ENCODE data around the gene RALGAPA2. TPM values are rescaled to one million over a fixed set of nuclear protein-coding genes. Genes with fewer than 3 reads are reported as not detected.

The RALGAPA2 gene
- total RNA-seq, 1 donor = 6.2 TPM

- Histone ChIP-seq H3K4me2 (ENCODE audit: insufficient read depth, low read length) (no peak overlapping the region), H2AFZ (ENCODE audit: low read length) (no peak overlapping the region), H3K4me1 (ENCODE audit: insufficient read depth, low read length) (no peaks in the 10 kb centered on the region), H3K27me3 (ENCODE audit: insufficient read depth, low read length) (no peaks in the 10 kb centered on the region), H4K20me1 (ENCODE audit: insufficient read depth, low read length) (no peaks in the 10 kb centered on the region), H3K27ac (ENCODE audit: low read depth, low read length) (no peak overlapping the region), H3K79me2 (ENCODE audit: insufficient read depth, low read length) (no peaks in the 10 kb centered on the region), H3K9me3 (ENCODE audit: low read depth, low read length) (no peaks in the 10 kb centered on the region), H3K4me3 (ENCODE audit: insufficient read depth, low read length) (no peak overlapping the region), H3K36me3 (ENCODE audit: insufficient read depth, low read length) (no peaks in the 10 kb centered on the region)
- no peak for TF ChIP-seq CTCF (IDR thresholded peaks at IDR 0.05; ENCODE audit: extremely low read depth, low read depth, low read length)
- no peak for DNase-seq (ENCODE audit: insufficient read length, low spot score, missing footprints)
These were observed 31.8 kb upstream of the RALGAPA2 start for GRCh38 chr20:20744170-20744725.

- H4K20me1 ChIP-seq (ENCODE audit: insufficient read depth, low read length) = no peaks in the 10 kb centered on the region
- no peaks in the 10 kb centered on the region for H3K9me3 ChIP-seq (ENCODE audit: low read depth, low read length)
- H2AFZ ChIP-seq (ENCODE audit: low read length) = peak overlapping the region; percentile 66
- no peak overlapping the region for H3K4me2 ChIP-seq (ENCODE audit: insufficient read depth, low read length)
- DNase-seq (ENCODE audit: insufficient read length, low spot score, missing footprints) = no peak
- no peaks in the 10 kb centered on the region for H3K79me2 ChIP-seq (ENCODE audit: insufficient read depth, low read length)
- no peaks in the 10 kb centered on the region for H3K4me1 ChIP-seq (ENCODE audit: insufficient read depth, low read length)
- no peaks in the 10 kb centered on the region for H3K27me3 ChIP-seq (ENCODE audit: insufficient read depth, low read length)
- no peak overlapping the region for H3K27ac ChIP-seq (ENCODE audit: low read depth, low read length)
- H3K36me3 ChIP-seq (ENCODE audit: insufficient read depth, low read length) = no peaks in the 10 kb centered on the region
- no peak for TF ChIP-seq CTCF (IDR thresholded peaks at IDR 0.05; ENCODE audit: extremely low read depth, low read depth, low read length)
- H3K4me3 ChIP-seq (ENCODE audit: insufficient read depth, low read length) = no peak overlapping the region
These were observed 31.2 kb upstream of the RALGAPA2 start for GRCh38 chr20:20743511-20744169.

- Histone ChIP-seq H3K4me1 (ENCODE audit: insufficient read depth, low read length) (no peaks in the 10 kb centered on the region), H3K4me3 (ENCODE audit: insufficient read depth, low read length) (no peak overlapping the region), H3K9me3 (ENCODE audit: low read depth, low read length) (no peaks in the 10 kb centered on the region), H3K27ac (ENCODE audit: low read depth, low read length) (no peak overlapping the region), H2AFZ (ENCODE audit: low read length) (no peak overlapping the region), H3K36me3 (ENCODE audit: insufficient read depth, low read length) (no peaks in the 10 kb centered on the region), H4K20me1 (ENCODE audit: insufficient read depth, low read length) (no peaks in the 10 kb centered on the region), H3K27me3 (ENCODE audit: insufficient read depth, low read length) (no peaks in the 10 kb centered on the region), H3K79me2 (ENCODE audit: insufficient read depth, low read length) (no peaks in the 10 kb centered on the region), H3K4me2 (ENCODE audit: insufficient read depth, low read length) (no peak overlapping the region)
- no peak for TF ChIP-seq CTCF (IDR thresholded peaks at IDR 0.05; ENCODE audit: extremely low read depth, low read depth, low read length)
- no peak for DNase-seq (ENCODE audit: insufficient read length, low spot score, missing footprints)
These were observed 28.9 kb upstream of the RALGAPA2 start for GRCh38 chr20:20741087-20742045.

DNA sequence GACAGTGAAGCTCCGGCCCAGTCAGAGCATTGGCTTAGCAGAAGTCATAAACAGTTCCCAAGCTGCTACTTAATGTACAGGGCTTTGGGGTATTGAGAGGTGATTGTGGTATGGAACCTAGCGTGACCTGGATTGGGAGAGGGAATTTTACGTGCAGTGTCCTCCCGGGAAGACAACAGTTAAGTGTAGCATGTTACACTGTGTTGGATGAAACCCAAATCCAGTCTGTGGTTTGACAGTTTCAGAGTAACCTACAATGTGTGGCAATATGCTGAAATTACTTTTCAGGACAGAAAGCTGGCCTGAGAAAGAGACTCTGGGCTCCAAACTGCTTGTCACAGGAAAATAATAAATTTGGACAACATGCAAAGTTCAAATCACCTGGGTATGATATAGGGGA is 28.1 kb upstream of the RALGAPA2 start:
- H3K4me1 ChIP-seq (ENCODE audit: insufficient read depth, low read length) = no peaks in the 10 kb centered on the region
- H3K27me3 ChIP-seq (ENCODE audit: insufficient read depth, low read length) = no peaks in the 10 kb centered on the region
- H3K79me2 ChIP-seq (ENCODE audit: insufficient read depth, low read length) = no peaks in the 10 kb centered on the region
- H3K9me3 ChIP-seq (ENCODE audit: low read depth, low read length) = no peaks in the 10 kb centered on the region
- no peak for TF ChIP-seq CTCF (IDR thresholded peaks at IDR 0.05; ENCODE audit: extremely low read depth, low read depth, low read length)
- no peak overlapping the region for H3K4me2 ChIP-seq (ENCODE audit: insufficient read depth, low read length)
- H2AFZ ChIP-seq (ENCODE audit: low read length) = no peak overlapping the region
- H3K36me3 ChIP-seq (ENCODE audit: insufficient read depth, low read length) = no peaks in the 10 kb centered on the region
- no peak for DNase-seq (ENCODE audit: insufficient read length, low spot score, missing footprints)
- no peak overlapping the region for H3K27ac ChIP-seq (ENCODE audit: low read depth, low read length)
- H4K20me1 ChIP-seq (ENCODE audit: insufficient read depth, low read length) = no peaks in the 10 kb centered on the region
- H3K4me3 ChIP-seq (ENCODE audit: insufficient read depth, low read length) = no peak overlapping the region

All from osteoblast (primary cell).